Measurements from ENCODE around the gene AAMP.

DNA sequence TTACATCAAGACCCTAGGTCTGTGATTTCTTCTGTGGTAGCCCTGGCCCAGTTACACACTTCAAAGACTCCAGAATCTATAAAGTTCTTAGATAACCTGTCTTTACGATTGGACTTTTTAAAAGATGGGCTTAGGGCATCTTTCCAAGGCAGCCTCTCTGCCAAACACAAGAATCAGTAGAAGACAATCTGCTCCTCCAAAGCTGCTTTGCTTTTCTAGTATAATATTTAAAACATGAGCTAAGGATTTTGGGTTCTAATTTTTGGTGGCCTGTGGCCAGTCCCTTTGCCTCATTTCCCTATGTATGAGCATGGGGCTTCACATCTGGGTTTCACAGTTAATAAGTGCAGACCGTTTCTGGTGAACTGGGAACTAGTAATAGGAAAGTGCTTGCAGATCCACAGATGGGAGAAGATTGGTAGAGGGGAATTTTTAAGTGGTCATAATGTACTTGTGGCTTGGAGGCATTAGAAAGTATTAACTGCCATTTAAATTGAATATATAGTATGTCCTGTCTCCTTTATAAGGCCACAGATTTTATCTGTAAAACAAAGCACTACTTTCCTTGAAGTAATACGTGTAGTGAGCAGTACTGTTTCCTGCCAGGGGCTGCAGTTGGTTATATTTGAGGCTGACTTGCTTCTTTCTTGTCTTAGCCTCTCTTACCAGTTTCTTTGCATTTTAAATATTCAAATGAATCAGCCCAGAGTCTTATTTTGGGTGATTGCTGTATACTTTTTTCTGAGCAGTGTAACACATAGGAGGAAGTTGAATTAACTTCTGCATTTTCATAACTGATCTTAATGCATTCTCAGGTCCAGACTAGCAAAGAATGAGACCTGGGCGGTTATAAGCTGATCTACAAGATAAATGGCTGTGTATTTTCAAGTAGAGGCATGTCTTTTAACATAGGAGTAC, 51.4 kb downstream of the AAMP start:
- TF ChIP-seq CTCF (conservative IDR thresholded peaks at IDR 0.05): no peak
- no peak for TF ChIP-seq EZH2 (IDR thresholded peaks at IDR 0.05; ENCODE audit: low read depth)

All from PC-9 (cell line).